Germinal center (tissue), 1 donor: ENCODE measurements around the gene ST6GAL1.
A peak's percentile ranks its signal among the peaks of the same experiment; 100 is the strongest.
"Not testable (repeated sequence)": the region's sequence is repeated elsewhere in the genome, so short reads cannot be mapped to it uniquely, and the experiment has no call there.

Source experiments
- DNase-seq: peaks from one replicate; pipeline ENCODE4 v3.0.0; 2012; ENCODE audit warnings: mixed read lengths, low spot score

ST6GAL1 gene

GRCh38 chr3:187021748-187022402 is 91.5 kb downstream of the ST6GAL1 start:
- no peak for DNase-seq

GRCh38 chr3:187022403-187023029 is 92.2 kb downstream of the ST6GAL1 start:
- DNase-seq: no peak

- not testable (repeated sequence) for DNase-seq
These were observed 93.0 kb downstream of the ST6GAL1 start for GRCh38 chr3:187023340-187023739.

GRCh38 chr3:187024536-187025226 is 94.4 kb downstream of the ST6GAL1 start:
- DNase-seq: no peak

- no peak for DNase-seq
These were observed 94.9 kb downstream of the ST6GAL1 start for GRCh38 chr3:187025254-187025655.

GRCh38 chr3:187025656-187026316 is 95.5 kb downstream of the ST6GAL1 start:
- no peak for DNase-seq

- DNase-seq: no peak
These were observed 96.0 kb downstream of the ST6GAL1 start for GRCh38 chr3:187026317-187026670.

- DNase-seq: no peak
These were observed 97.4 kb downstream of the ST6GAL1 start for GRCh38 chr3:187027531-187028278.

- no peak for DNase-seq
These were observed 101.6 kb downstream of the ST6GAL1 start for GRCh38 chr3:187031934-187032333.

GRCh38 chr3:187036394-187036793 is 106.1 kb downstream of the ST6GAL1 start:
- DNase-seq: no peak

- DNase-seq: no peak
These were observed 108.9 kb downstream of the ST6GAL1 start for GRCh38 chr3:187039100-187039722.

GRCh38 chr3:187039723-187040414 is 109.5 kb downstream of the ST6GAL1 start:
- no peak for DNase-seq

- no peak for DNase-seq
These were observed 110.4 kb downstream of the ST6GAL1 start for GRCh38 chr3:187040516-187041361.

GRCh38 chr3:187041362-187042307 is 111.3 kb downstream of the ST6GAL1 start:
- no peak for DNase-seq

GRCh38 chr3:187042346-187042745 is 112.0 kb downstream of the ST6GAL1 start:
- DNase-seq: no peak

- no peak for DNase-seq
These were observed 112.6 kb downstream of the ST6GAL1 start for GRCh38 chr3:187042874-187043458.

- DNase-seq: peak; percentile 60
These were observed 113.9 kb downstream of the ST6GAL1 start for GRCh38 chr3:187044206-187044605.

- DNase-seq: no peak
These were observed 114.7 kb downstream of the ST6GAL1 start for GRCh38 chr3:187044867-187045552.
